HUDEP-2 (cell line): ENCODE results near the gene RFLNA.
A peak's percentile ranks its signal among the peaks of the same experiment; 100 is the strongest.

Experiments
- DNase-seq, 76 experiments: peaks; one replicate each; lab custom pipeline; 2025; ENCODE audit not compliant: unreplicated experiment in 76 of 76; lab: John Stamatoyannopoulos, UW

The RFLNA gene

GRCh38 chr12:124294780-124295341 is at the start of gene RFLNA:
RFLNA (plus strand) TSS chr12:124295093; CDS start chr12:124295430, 337 bp downstream.
- no peak for DNase-seq

- no peak for DNase-seq
Observed at GRCh38 chr12:124247331-124247730, 47.6 kb upstream of the RFLNA start.

GRCh38 chr12:124248941-124249825 is 45.7 kb upstream of the RFLNA start:
- DNase-seq, result no peak

GRCh38 chr12:124251186-124251585 is 43.7 kb upstream of the RFLNA start:
- DNase-seq, result no peak

- DNase-seq, result no peak
Observed at GRCh38 chr12:124252964-124253363, 41.9 kb upstream of the RFLNA start.

GRCh38 chr12:124254126-124254525 is 40.8 kb upstream of the RFLNA start:
- DNase-seq, result no peak

- DNase-seq, result no peak
Observed at GRCh38 chr12:124259154-124260066, 35.5 kb upstream of the RFLNA start.

- no peak for DNase-seq
Observed at GRCh38 chr12:124261885-124262284, 33.0 kb upstream of the RFLNA start.

GRCh38 chr12:124264089-124264795 is 30.7 kb upstream of the RFLNA start:
- DNase-seq, result no peak

GRCh38 chr12:124264879-124265278 is 30.0 kb upstream of the RFLNA start:
- no peak for DNase-seq

- no peak for DNase-seq
Observed at GRCh38 chr12:124267205-124267778, 27.6 kb upstream of the RFLNA start.

GRCh38 chr12:124270671-124271070 is 24.2 kb upstream of the RFLNA start:
- DNase-seq, result no peak

GRCh38 chr12:124273630-124274029 is 21.3 kb upstream of the RFLNA start:
- peak in 38 of 76 experiments; percentile 1 to 73 (median 15) for DNase-seq

- no peak for DNase-seq
Observed at GRCh38 chr12:124276337-124276736, 18.6 kb upstream of the RFLNA start.

- no peak for DNase-seq
Observed at GRCh38 chr12:124277394-124278241, 17.3 kb upstream of the RFLNA start.

- no peak for DNase-seq
Observed at GRCh38 chr12:124278389-124279101, 16.3 kb upstream of the RFLNA start.

- no peak for DNase-seq
Observed at GRCh38 chr12:124279315-124279714, 15.6 kb upstream of the RFLNA start.

- no peak for DNase-seq
Observed at GRCh38 chr12:124279846-124280360, 15.0 kb upstream of the RFLNA start.
